VCaP (cell line): ENCODE data around the gene LPP.

ENCODE experiments used
- H3K27ac ChIP-seq: fragments of 450-650 bp; 2 replicates; pipeline ENCODE4 v1.5.1; 2017
- CTCF ChIP-seq: fragments of 450-650 bp; conservative IDR thresholded peaks from 2 replicates; pipeline ENCODE4 v1.5.1; 2017; ENCODE audit warnings: mild to moderate bottlenecking, moderate library complexity

LPP gene

GRCh38 chr3:188151438-188151837 lies 2.5 kb upstream of the LPP start:
- H3K27ac ChIP-seq = no peak overlapping the region
- no peak for TF ChIP-seq CTCF

DNA sequence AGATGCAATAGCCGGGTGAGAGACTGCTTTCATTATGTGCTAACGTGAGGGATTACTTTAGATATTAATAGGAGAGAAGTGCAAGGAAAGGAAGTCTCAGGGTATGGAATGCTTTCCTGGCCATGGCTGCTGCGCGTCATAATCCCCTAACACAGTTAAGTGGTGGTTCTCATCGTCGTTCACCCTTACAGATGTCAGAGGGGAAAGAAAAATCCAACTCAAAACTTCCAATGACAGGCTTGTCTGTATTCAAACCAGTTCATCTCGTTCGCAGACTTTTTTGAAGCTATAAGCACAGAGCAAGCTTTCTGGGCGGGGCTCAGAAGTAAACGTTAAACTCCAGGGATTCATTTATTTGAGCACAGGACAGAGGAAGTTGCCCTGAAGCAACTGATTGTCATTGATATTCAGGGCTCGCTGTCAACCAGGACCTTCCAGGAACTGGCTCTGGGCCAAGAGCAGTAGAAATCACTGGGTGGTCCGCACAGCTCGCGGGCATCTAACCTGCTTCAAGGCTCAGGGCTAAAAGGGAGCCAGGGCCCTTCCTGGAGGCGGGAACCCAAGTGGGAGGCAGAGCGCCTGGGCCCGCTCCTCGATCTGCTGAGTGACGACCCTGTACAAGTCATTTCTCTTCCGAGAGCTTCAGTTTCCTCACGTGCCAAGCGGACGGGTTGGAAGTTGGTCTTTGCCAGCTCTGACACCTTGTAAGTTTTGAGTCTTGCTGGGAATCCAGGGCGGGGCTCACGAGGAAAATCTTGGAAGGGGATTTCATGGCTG lies 1.1 kb upstream of the LPP start:
- H3K27ac ChIP-seq = peak overlapping the region; percentile 83
- no peak for TF ChIP-seq CTCF

DNA sequence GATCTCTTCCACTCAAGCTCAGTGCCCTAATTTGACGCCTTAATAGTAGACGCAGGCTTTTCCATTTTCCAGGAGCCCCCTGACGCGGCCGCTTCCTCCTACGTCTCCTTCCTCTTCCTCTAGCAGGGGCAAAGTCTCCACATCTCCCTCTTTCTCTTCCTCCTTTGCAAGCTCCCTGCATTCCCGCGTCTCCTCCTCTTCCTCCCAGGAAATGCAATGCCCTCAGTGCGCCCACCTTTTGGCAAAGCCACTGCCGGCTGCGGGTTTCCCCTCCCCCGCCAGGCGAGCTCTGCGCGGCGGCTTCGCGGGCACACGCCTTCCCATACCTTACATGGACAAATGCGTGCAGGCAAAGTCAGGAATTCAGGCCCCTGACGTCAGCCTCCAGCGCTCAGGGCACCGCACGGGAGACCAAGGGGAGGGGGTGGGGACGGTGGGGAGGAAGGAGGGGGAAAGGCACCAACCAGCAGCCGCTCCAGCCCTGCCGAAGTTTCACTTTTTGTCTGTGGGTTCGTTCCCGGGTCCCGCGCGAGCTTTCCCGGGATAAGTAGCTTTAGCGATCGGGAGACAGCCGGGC lies 432 bp upstream of the LPP start:
- no peak for TF ChIP-seq CTCF
- H3K27ac ChIP-seq = peak overlapping the region; percentile 83

GRCh38 chr3:188154809-188155574 lies 1.0 kb downstream of the LPP start:
- peak overlapping the region; percentile 83 for H3K27ac ChIP-seq

GRCh38 chr3:188156056-188156455 lies 2.1 kb downstream of the LPP start:
- no peak for TF ChIP-seq CTCF
- no peak overlapping the region for H3K27ac ChIP-seq

More at GRCh38 chr3:188154809-188155574, 1.0 kb downstream of the LPP start:
- no peak for TF ChIP-seq CTCF

DNA sequence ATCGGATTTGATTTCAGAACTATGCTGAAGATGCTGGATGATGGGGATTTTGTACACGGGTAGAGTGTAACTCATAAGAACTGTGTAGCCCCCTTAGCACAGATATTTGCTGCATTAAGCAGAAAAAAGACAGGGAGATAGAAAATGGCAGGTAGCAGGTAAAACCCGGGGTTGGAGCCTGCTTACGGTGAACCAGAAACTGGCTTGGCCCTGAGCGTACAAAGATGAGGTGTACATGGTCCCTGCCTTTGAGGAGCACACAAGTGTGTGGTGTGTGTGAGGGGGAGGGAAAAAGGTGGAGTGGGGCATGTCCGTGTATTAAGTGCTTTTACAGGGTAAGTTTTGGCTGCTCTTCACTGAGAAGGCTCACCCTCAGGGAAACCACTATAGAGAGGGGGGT lies 3.5 kb downstream of the LPP start:
- no peak for TF ChIP-seq CTCF
- H3K27ac ChIP-seq = no peak overlapping the region

DNA sequence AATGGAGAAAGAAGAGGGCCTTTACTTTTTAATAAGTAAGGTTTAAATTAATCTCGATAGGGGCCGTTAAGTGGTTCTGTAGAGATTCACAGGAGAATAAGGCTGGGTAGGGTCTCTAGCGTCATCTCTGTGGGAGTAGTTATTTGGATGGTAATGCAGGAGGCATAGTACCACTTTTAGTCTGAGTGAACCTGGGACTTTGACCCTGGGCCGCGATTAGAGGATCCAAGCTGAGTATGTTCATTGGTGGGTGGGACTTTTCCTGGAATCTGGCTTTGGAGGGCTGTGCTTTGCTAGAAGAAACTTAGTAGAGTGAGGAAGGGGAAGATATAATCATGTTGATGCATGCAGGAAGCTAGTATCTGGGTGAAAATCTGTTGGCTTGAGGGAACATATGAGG lies 4.0 kb downstream of the LPP start:
- H3K27ac ChIP-seq = no peak overlapping the region
- no peak for TF ChIP-seq CTCF
